Naive B cell (primary cell): Measurements from ENCODE around the gene ITGB4. TPM values are rescaled to one million over a fixed set of nuclear protein-coding genes. Genes with fewer than 3 reads are reported as not detected.

Source experiments
- ATAC-seq, 2 donors: fragments of 150-1000 bp; cut with Tn5 transposase; 2 replicates each; pipeline ENCODE4 v1.10.0; 2021; ENCODE audit warnings: low read depth in 2 of 2, mild to moderate bottlenecking in 2 of 2, moderate library complexity in 2 of 2
- DNase-seq: peaks from one replicate; pipeline ENCODE4 v3.0.0; 2022
- H3K27ac Mint-ChIP-seq, 6 donors: one replicate each; pipeline ENCODE4 v1.8.0; 2020 to 2022; ENCODE audit warnings: mild to moderate bottlenecking in 6 of 6, mixed read lengths in 6 of 6, moderate library complexity in 5 of 6, inconsistent platforms in 2 of 6
- H3K27me3 Mint-ChIP-seq, 3 donors: one replicate each; pipeline ENCODE4 v1.8.0; 2021 to 2022; ENCODE audit warnings: mixed read lengths in 3 of 3, mild to moderate bottlenecking in 1 of 3
- H3K36me3 Mint-ChIP-seq, 2 donors: one replicate each; pipeline ENCODE4 v1.8.0; 2020 to 2022; ENCODE audit warnings: mixed read lengths in 2 of 2, inconsistent platforms in 1 of 2, mild to moderate bottlenecking in 1 of 2
- H3K4me1 Mint-ChIP-seq, 3 donors: one replicate each; pipeline ENCODE4 v1.8.0; 2020 to 2022; ENCODE audit warnings: mixed read lengths in 3 of 3, inconsistent platforms in 1 of 3, mild to moderate bottlenecking in 1 of 3, moderate library complexity in 1 of 3
- H3K4me3 Mint-ChIP-seq, 8 donors: one replicate each; pipeline ENCODE4 v1.8.0; 2020 to 2022; ENCODE audit warnings: mild to moderate bottlenecking in 8 of 8, mixed read lengths in 8 of 8, moderate library complexity in 8 of 8, inconsistent platforms in 2 of 8
- H3K9me3 Mint-ChIP-seq, 7 donors: one replicate each; pipeline ENCODE4 v1.8.0; 2020 to 2022; ENCODE audit warnings: mixed read lengths in 7 of 7, mild to moderate bottlenecking in 5 of 7, inconsistent platforms in 2 of 7, moderate library complexity in 1 of 7
- polyA plus RNA-seq, 6 donors: library from polyadenylated mRNA; unstranded; fragments of 300-500 nt; fragmentation: Illumina TruSeq; gene quantifications; one replicate each; pipeline ENCODE4 v1.2.3, GENCODE V29; 2021; ENCODE audit warnings: low read depth in 6 of 6

ITGB4 gene
- polyA plus RNA-seq, 6 donors from 2014 or later: 0.67 to 1.6 (median 1.1) TPM; not detected in 2

- Mint-ChIP-seq H3K4me3 (no peak overlapping the region), H3K27me3 (no peaks in the 10 kb centered on the region), H3K9me3 (no peaks in the 10 kb centered on the region), H3K4me1 (peaks cover 0 to 18% (median 0%) of the 10 kb centered on the region in 3 donors), H3K36me3 (peaks cover 0 to 7% of the 10 kb centered on the region in 2 donors), H3K27ac (peak overlapping the region in 1 of 6 donors; percentile 9)
- ATAC-seq (no peak), DNase-seq (no peak)
Measured at GRCh38 chr17:75793460-75793859, 72.2 kb downstream of the ITGB4 start.

- H3K27ac Mint-ChIP-seq: peak overlapping the region in 1 of 6 donors; percentile 24
Measured at GRCh38 chr17:75795820-75796607, 74.8 kb downstream of the ITGB4 start.

GRCh38 chr17:75799402-75799801, 78.1 kb downstream of the ITGB4 start:
- H3K27ac Mint-ChIP-seq: peak overlapping the region in 2 of 6 donors; percentile 13 to 92
- no peak for DNase-seq

More at GRCh38 chr17:75795820-75796607, 74.8 kb downstream of the ITGB4 start:
- H3K4me3 Mint-ChIP-seq: no peak overlapping the region
- H3K36me3 Mint-ChIP-seq: peaks cover 0 to 13% of the 10 kb centered on the region in 2 donors
- H3K9me3 Mint-ChIP-seq: no peaks in the 10 kb centered on the region
- H3K4me1 Mint-ChIP-seq: peaks cover 5 to 15% (median 9%) of the 10 kb centered on the region in 3 donors
- ATAC-seq: no peak
- no peaks in the 10 kb centered on the region for H3K27me3 Mint-ChIP-seq
- no peak for DNase-seq

DNA sequence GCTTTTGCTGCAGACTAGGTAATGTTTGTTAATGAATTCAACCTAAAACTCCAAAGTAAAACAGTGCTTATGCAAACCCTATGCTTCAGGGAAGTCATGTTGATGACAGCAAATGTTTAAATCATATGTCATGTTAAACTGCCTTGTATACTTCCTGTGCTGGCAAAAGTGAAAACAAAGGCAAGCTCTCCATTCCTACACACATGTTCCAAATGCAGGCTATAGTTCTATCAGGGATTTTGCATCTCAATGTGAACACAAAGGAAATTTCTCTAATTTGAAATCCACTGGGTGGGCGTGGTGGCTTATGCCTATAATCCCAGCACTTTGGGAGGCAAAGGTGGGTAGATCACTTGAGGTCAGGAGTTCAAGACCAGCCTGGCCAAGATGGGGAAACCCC, 82.6 kb downstream of the ITGB4 start:
- H3K27me3 Mint-ChIP-seq: no peaks in the 10 kb centered on the region
- H3K9me3 Mint-ChIP-seq: no peaks in the 10 kb centered on the region
- H3K4me3 Mint-ChIP-seq: no peak overlapping the region
- ATAC-seq (no peak), DNase-seq (no peak)
- H3K4me1 Mint-ChIP-seq: peaks cover 17 to 21% (median 20%) of the 10 kb centered on the region in 3 donors
- H3K36me3 Mint-ChIP-seq: peaks cover 0 to 6% of the 10 kb centered on the region in 2 donors
- H3K27ac Mint-ChIP-seq: no peak overlapping the region

More at GRCh38 chr17:75799402-75799801, 78.1 kb downstream of the ITGB4 start:
- no peak for ATAC-seq
- no peaks in the 10 kb centered on the region for H3K9me3 Mint-ChIP-seq
- H3K36me3 Mint-ChIP-seq: peaks cover 0 to 10% of the 10 kb centered on the region in 2 donors
- no peaks in the 10 kb centered on the region for H3K27me3 Mint-ChIP-seq
- peaks cover 9 to 19% (median 15%) of the 10 kb centered on the region in 3 donors for H3K4me1 Mint-ChIP-seq
- no peak overlapping the region for H3K4me3 Mint-ChIP-seq

- Mint-ChIP-seq H3K27ac (peak overlapping the region in 1 of 6 donors; percentile 70), H3K27me3 (no peaks in the 10 kb centered on the region), H3K9me3 (no peaks in the 10 kb centered on the region), H3K4me3 (no peak overlapping the region), H3K4me1 (peaks cover 14 to 17% (median 16%) of the 10 kb centered on the region in 3 donors), H3K36me3 (no peaks in the 10 kb centered on the region)
- DNase-seq (no peak), ATAC-seq (no peak)
Measured at GRCh38 chr17:75806822-75807500, 85.7 kb downstream of the ITGB4 start.

Other genes with a start within 250 kb of the ITGB4 start
- gene CASKIN2, start 205.9 kb upstream of the ITGB4 start, polyA plus RNA-seq: under 1 TPM in 1 of 6 donors, not detected in 5; 0.29 TPM
- 10 to 100 TPM; 18.3 to 42.3 (median 23.7) TPM for gene TSEN54, start 204.9 kb upstream of the ITGB4 start, polyA plus RNA-seq
- 10 to 100 TPM in 3 of 6 donors, 1 to 10 TPM in 3; 6.1 to 14.4 (median 10.4) TPM for gene LLGL2, start 195.8 kb upstream of the ITGB4 start, polyA plus RNA-seq
- 1 to 10 TPM; 2.9 to 5.9 (median 3.5) TPM for gene MYO15B, start 133.7 kb upstream of the ITGB4 start, polyA plus RNA-seq
- 1 to 10 TPM in 2 of 6 donors, under 1 TPM in 2, not detected in 2; 0.24 to 1.3 (median 1.1) TPM for gene SMIM5, start 88.0 kb upstream of the ITGB4 start, polyA plus RNA-seq
- 10 to 100 TPM in 5 of 6 donors, 1 to 10 TPM in 1; 3.6 to 29.4 (median 16.3) TPM for gene RECQL5, start 54.3 kb upstream of the ITGB4 start, polyA plus RNA-seq
- 100 to 1,000 TPM in 1 of 6 donors, 10 to 100 TPM in 5; 72.3 to 105 (median 95.6) TPM for gene SAP30BP, start 54.1 kb upstream of the ITGB4 start, polyA plus RNA-seq
- 10 to 100 TPM in 4 of 6 donors, 1 to 10 TPM in 2; 8.3 to 21.9 (median 14.6) TPM for gene GALK1, start 43.7 kb downstream of the ITGB4 start, polyA plus RNA-seq
- gene UNK, start 63.3 kb downstream of the ITGB4 start, polyA plus RNA-seq: 10 to 100 TPM; 31.1 to 50.1 (median 37.7) TPM
- 10 to 100 TPM; 11.5 to 31.5 (median 20.5) TPM for gene UNC13D, start 122.9 kb downstream of the ITGB4 start, polyA plus RNA-seq
- 100 to 1,000 TPM in 2 of 6 donors, 10 to 100 TPM in 4; 73.4 to 134 (median 87.6) TPM for gene WBP2, start 133.9 kb downstream of the ITGB4 start, polyA plus RNA-seq
- 1 to 10 TPM in 3 of 6 donors, under 1 TPM in 2, not detected in 1; 0.97 to 2.2 (median 1.7) TPM for gene TRIM47, start 157.1 kb downstream of the ITGB4 start, polyA plus RNA-seq
- gene TRIM65, start 175.5 kb downstream of the ITGB4 start, polyA plus RNA-seq: 10 to 100 TPM; 15.4 to 33.0 (median 23.4) TPM
- gene MRPL38, start 183.4 kb downstream of the ITGB4 start, polyA plus RNA-seq: 10 to 100 TPM; 47.3 to 68.8 (median 59.7) TPM
- gene FBF1, start 219.6 kb downstream of the ITGB4 start, polyA plus RNA-seq: 1 to 10 TPM; 1.5 to 5.0 (median 2.9) TPM